ENCODE measurements around the gene ATP11A.
A peak's percentile ranks its signal among the peaks of the same experiment; 100 is the strongest.

Gene ATP11A

DNA sequence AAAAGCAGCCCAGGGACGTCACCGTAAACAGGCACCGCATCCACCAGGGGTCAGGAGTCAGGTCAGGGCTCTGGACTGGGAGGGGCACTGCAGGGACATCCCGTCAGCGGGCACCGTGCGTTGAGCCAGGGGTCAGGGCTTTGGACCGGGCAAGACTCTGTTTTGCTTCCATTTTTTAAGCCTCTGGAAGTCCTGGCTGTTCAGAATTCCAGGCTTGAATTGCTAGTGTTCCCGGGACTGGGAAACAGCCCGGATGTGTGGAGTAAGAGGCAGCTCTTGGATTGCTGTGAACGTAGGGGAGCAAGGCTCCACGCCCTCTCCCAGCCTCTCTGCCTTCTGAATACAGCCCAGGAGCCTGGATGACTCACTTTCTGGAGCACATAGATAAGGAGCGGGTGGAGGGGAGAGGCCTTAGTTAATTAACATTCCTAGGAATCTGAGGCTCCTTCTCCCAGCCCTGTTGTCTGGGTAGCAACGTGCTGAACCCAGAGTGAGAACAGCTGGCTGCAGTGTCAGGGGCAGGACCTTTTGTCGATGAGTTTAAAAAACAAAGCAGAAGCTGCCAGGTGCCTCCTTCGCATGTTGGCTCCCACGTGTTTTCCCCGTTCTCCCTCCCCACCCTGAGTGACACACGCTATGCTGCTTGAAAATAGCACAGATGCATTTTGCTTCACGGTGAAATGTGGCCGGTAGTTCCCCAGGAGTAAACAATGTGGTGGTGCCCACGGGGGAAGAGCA, 21.9 kb downstream of the ATP11A start:
- DNase-seq: no peak

GRCh38 chr13:112712451-112713207, 22.8 kb downstream of the ATP11A start:
- DNase-seq: no peak

- DNase-seq: no peak
Measured at GRCh38 chr13:112713517-112714253, 23.8 kb downstream of the ATP11A start.

GRCh38 chr13:112714376-112715174, 24.7 kb downstream of the ATP11A start:
- DNase-seq: no peak

- DNase-seq: no peak
Measured at GRCh38 chr13:112715210-112715609, 25.4 kb downstream of the ATP11A start.

- DNase-seq: no peak
Measured at GRCh38 chr13:112715715-112716460, 26.1 kb downstream of the ATP11A start.

DNA sequence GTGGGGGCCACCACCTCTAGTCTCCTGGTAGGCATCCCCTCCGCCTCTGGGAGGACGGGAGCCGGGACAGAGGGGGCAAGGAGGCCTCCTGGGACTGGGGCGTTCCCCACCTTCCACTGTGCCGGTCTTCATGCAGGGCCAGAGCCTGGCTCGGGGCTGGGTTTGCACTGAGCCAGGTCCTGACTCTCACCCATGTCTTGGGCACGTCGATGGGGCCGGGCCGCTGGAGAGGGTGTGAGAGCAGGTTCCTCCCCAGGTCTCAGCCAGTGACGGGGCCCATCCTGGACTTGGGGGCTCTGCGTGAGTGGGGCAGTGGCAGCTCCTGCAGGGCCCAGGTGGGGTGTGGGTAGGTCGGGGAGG, 26.6 kb downstream of the ATP11A start:
- no peak for DNase-seq

GRCh38 chr13:112716841-112717520, 27.1 kb downstream of the ATP11A start:
- no peak for DNase-seq

GRCh38 chr13:112718318-112718717, 28.5 kb downstream of the ATP11A start:
- no peak for DNase-seq

DNA sequence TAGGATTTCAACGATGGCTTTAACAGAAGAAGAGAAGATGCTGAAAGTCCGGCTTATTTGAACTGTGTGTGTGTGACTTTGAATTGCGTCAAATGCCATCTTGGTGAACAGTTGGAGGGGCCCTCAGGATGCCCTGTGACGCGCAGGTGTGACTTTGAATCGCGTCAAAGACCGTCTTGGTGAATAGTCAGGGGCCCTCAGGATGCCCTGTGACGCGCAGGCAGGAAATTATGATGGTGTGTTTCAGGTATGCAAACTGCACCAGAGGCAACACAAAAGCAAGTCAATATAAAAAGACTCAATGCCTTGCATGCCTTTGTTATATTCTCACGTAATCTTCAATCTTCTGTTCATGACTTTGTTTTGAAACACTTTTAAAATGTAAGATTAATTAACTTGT, 29.2 kb downstream of the ATP11A start:
- no peak for DNase-seq

GRCh38 chr13:112719556-112719955, 29.7 kb downstream of the ATP11A start:
- no peak for DNase-seq

GRCh38 chr13:112720251-112720650, 30.4 kb downstream of the ATP11A start:
- no peak for DNase-seq

DNA sequence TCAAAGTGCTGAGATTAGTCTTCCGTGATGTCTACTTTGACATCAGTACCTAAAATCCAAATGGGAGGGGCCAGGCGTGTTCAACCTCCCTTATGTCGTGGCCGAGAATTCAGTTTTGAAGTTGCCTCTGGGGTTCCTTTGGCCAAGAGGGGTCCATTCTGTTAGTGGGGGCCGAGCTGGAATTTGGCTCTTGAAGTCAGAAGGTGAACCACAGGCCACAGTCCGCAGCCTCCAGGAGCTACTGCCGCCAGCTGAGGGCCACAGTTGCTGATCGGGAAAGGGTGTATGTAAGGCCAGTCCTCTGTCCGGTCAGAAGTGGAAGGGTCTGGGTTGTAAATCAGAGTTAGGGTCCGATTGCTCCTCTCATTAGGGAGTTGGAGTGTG, 31.0 kb downstream of the ATP11A start:
- DNase-seq: no peak

DNA sequence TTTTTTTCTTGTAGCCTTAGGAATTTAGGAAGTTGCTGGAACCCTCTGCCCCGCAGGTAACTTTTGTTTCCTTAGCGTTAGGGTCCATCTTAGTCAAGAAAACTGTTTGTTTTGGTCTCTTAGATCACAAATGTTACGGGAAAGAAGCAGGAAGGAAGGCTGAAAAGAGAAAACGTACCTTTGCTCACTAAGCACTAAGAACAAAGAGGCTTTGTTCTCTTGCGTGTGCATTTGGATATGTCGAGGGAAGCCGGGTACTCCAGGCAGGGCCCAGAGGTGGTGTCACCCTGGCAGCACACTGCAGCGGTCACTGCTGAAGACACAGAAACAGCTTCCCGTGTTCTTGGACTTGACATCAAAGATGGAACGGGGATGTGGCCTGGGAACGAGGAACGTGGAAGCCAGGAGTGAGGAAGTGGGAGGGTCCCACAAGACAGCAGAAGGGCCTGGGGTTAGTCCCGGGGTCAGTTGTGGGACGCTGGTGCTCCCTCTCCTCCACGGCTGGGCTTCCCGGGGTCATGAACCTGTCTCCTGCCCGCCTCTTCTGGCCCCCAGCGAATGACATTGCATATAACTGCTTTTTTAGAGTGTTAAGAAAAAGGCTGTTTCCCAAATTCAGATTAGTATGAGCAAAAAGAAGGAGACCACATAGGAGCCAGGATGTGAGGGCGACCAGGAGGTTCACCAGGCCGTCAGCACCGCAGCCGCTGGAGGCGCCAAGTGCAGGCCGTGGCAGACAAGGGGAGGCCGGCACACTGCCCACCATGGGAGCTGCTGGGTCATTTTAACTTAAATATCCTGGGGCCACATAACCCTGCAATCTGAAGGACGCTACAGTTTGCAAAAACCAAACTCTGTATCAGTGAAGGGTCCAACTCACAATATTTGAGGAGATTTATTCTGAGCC, 31.6 kb downstream of the ATP11A start:
- no peak for DNase-seq

DNA sequence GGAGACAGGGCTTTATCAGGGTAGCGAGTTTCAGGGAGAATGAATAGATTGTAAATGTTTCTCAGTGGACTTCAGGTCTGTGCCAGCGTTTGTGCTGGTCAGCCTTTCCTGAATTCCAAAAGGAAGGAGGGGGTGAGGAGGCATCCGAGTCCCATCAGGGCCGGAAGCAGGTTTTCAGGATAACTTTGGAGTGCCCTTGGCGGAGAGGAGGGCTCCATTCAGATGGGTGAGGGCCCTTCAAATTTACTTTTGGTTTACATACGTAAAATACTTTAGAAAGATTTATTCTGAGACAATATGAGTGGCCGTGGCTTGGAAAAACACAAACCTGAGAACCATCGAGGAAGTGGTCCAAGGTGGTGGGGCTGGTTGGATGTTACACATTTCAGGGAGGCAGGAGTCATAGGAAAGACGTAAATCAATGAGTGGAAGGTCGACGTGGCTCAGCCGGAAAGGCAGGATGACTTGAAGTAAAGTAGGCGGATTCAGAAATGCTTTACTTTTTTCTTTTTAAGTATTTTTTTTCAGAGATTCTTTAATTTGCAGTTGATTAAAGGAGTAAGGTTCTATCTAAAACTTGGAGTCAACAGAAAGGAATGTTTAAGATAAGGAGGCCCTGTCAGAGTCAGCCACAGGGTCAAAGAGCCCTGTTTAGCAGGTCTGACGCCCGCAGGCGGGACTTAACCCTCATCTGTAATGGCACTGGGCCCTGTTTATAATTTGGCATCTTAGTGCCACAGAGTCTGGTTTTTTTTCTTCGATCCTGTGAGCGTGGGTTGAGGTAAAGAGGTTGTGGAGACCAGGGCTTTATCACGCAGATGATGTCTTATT, 32.8 kb downstream of the ATP11A start:
- no peak for DNase-seq

GRCh38 chr13:112723771-112724170, 33.9 kb downstream of the ATP11A start:
- DNase-seq: no peak

DNA sequence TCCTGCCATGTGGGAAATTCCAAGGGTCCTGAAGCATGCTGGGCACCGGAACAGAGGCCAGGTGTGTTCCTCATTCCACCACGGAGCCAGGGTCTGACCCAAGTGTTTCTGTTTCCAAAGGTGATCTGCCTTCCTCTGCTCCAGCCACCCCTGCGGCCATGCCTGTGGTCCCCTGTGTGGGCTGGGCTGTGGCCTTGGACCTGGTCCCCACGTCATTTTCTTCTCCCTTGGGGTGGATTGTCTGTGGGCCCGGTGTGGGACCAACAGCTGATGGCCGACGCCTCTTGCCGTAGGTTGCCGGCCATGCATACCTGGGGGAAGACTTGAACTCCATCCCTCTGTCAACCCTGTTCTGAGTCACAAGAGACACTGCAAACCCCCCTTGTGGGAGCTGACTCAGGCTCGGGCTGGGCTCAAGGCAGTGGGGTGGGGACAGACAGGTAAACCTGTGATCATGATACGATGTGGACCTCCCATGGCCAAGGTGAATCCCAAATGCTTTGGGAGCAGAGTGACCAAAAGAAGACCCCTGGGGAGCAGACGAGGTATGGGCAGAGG, 35.0 kb downstream of the ATP11A start:
- DNase-seq: no peak

DNA sequence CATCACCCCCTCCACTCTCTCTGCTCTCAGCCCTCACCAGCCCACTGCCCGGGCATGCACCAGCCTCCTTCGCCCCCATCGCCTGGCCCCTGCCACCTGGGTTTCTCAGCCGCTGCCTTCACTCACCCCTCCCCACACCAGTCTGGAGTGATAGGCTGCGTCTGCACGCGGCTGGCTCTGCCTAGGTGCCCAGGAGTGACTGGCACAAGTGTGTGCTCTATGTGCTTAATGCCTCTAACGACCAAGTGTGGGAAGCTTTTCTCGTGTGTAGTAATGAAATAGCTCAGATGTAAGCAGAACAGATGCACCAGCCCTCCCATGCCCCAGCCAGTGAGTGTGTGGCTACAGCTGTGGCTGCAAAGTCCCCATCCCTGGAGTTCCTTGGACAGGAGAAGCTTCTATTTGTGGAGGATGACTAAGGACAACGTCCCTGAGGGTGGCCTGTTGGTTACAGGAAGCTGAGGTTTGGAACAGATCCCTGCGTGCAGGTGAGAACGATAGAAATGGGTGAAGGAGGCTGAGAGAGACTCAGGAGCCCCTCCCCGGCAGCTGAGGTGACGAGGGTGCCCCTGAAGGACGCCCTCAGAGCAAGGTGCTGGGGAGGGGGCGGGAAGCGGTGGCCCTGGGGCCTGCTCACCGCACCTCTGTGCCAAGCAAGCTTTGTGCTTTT, 35.6 kb downstream of the ATP11A start:
- DNase-seq: peak; percentile 19
